Endodermal cell (in vitro differentiated cells): ENCODE results near the gene ARL4A. TPM values are rescaled to one million over a fixed set of nuclear protein-coding genes. Genes with fewer than 3 reads are reported as not detected.

Source experiments
- DNase-seq: peaks from one replicate; pipeline ENCODE4 v3.0.0-alpha.2; 2017
- H3K27ac ChIP-seq: 2 replicates; pipeline ENCODE4 v1.5.1; 2013; ENCODE audit warnings: mild to moderate bottlenecking, low read depth, low read length, moderate library complexity
- H3K27me3 ChIP-seq: 2 replicates; pipeline ENCODE4 v1.6.1; 2013; ENCODE audit warnings: mild to moderate bottlenecking, low read length, moderate library complexity; ENCODE audit not compliant: insufficient read depth, control insufficient read depth, poor library complexity, severe bottlenecking
- H3K36me3 ChIP-seq: 2 replicates; pipeline ENCODE4 v1.7.0; 2013; ENCODE audit warnings: mild to moderate bottlenecking, low read length, moderate library complexity; ENCODE audit not compliant: control insufficient read depth, insufficient read depth
- H3K4me1 ChIP-seq: one replicate; pipeline ENCODE4 v1.7.0; 2013; ENCODE audit warnings: low read length; ENCODE audit not compliant: control insufficient read depth, insufficient read depth
- H3K4me3 ChIP-seq: 2 replicates; pipeline ENCODE4 v1.5.1; 2013; ENCODE audit warnings: mild to moderate bottlenecking, low read length, moderate library complexity
- H3K9ac ChIP-seq: 2 replicates; pipeline ENCODE4 v1.6.1; 2013; ENCODE audit warnings: mild to moderate bottlenecking, low read length, moderate library complexity; ENCODE audit not compliant: poor library complexity, severe bottlenecking; ENCODE audit errors: extremely low read depth
- H3K9me3 ChIP-seq: 2 replicates; pipeline ENCODE4 v1.6.1; 2013; ENCODE audit warnings: mild to moderate bottlenecking, low read length, moderate library complexity; ENCODE audit not compliant: control insufficient read depth
- H3K27ac Mint-ChIP-seq: 2 replicates; pipeline ENCODE4 v1.8.0; 2020; ENCODE audit warnings: mixed read lengths
- H3K27me3 Mint-ChIP-seq: 2 replicates; pipeline ENCODE4 v1.8.0; 2021; ENCODE audit warnings: mild to moderate bottlenecking, mixed read lengths; ENCODE audit not compliant: insufficient read depth
- H3K36me3 Mint-ChIP-seq: 2 replicates; pipeline ENCODE4 v1.8.0; 2020; ENCODE audit warnings: low read depth, mixed read lengths
- H3K4me1 Mint-ChIP-seq: 2 replicates; pipeline ENCODE4 v1.8.0; 2020; ENCODE audit warnings: mixed read lengths
- H3K4me3 Mint-ChIP-seq: 2 replicates; pipeline ENCODE4 v1.8.0; 2020; ENCODE audit warnings: mild to moderate bottlenecking, moderate library complexity, mixed read lengths
- H3K9me3 Mint-ChIP-seq: 2 replicates; pipeline ENCODE4 v1.8.0; 2020; ENCODE audit warnings: mild to moderate bottlenecking, mixed read lengths
- WGBS, 2 experiments: methylation state at CpG; one replicate each; pipeline versions ENCODE4 v1.1.5 to v1.1.7; 2013; ENCODE audit warnings: missing lambda C conversion rate in 2 of 2, mixed read lengths in 1 of 2; ENCODE audit not compliant: insufficient coverage in 1 of 2, insufficient read length in 1 of 2; 5-methylcytosine and 5-hydroxymethylcytosine counted together
- total RNA-seq, 2 donors: library from RNA; stranded (reverse); fragmentation: NEBNext Ultra II Directional in 1 of 2; extraction: Animal tissue kit (Norgen Biotek cat#: 25700) in 1 of 2; gene quantifications; 2 replicates in 1 of 2; 3 replicates in 1 of 2; pipeline ENCODE4 v1.2.1, GENCODE V29; 2021
- TF ChIP-seq, protein P1 (sequence below): fragments of 200-600 bp; sonication (generic); conservative IDR thresholded peaks from 2 replicates; pipeline ENCODE4 v1.5.0; 2021; ENCODE audit warnings: antibody characterized with exemption, mild to moderate bottlenecking

ARL4A gene
- total RNA-seq, 2 donors from 2014 or later: 19.1 to 26.4 TPM

DNA sequence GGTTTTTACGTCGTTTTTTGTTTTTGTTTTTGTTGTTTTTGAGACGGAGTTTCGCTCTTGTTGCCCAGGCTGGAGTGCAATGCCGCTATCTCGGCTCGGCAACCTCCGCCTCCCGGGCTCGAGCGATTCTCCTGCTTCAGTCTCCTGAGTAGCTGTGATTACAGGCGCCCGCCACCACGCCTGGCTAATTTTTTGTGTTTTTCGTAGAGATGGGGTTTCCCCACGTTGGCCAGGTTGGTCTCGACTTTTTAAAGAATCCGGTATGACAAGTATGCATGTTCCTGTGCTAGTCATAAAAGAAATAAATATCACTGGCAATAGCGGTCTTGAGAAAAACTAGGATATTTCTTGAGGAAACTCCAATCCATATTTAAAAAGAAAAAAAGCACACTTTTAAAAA is 2.7 kb upstream of the ARL4A start:
- 89 to 93% methylated on average over 19 of the region's 19 CpGs for WGBS, 2 experiments
- H3K27ac Mint-ChIP-seq: no peak overlapping the region
- Histone ChIP-seq H3K9me3 (no peaks in the 10 kb centered on the region), H3K27ac (no peak overlapping the region), H3K4me3 (no peak overlapping the region), H3K4me1 (peaks cover 2% of the 10 kb centered on the region), H3K27me3 (no peaks in the 10 kb centered on the region), H3K36me3 (no peaks in the 10 kb centered on the region), H3K9ac (no peak overlapping the region)
- TF ChIP-seq, protein P1, sequence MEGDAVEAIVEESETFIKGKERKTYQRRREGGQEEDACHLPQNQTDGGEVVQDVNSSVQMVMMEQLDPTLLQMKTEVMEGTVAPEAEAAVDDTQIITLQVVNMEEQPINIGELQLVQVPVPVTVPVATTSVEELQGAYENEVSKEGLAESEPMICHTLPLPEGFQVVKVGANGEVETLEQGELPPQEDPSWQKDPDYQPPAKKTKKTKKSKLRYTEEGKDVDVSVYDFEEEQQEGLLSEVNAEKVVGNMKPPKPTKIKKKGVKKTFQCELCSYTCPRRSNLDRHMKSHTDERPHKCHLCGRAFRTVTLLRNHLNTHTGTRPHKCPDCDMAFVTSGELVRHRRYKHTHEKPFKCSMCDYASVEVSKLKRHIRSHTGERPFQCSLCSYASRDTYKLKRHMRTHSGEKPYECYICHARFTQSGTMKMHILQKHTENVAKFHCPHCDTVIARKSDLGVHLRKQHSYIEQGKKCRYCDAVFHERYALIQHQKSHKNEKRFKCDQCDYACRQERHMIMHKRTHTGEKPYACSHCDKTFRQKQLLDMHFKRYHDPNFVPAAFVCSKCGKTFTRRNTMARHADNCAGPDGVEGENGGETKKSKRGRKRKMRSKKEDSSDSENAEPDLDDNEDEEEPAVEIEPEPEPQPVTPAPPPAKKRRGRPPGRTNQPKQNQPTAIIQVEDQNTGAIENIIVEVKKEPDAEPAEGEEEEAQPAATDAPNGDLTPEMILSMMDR: no peak
- peaks cover 3% of the 10 kb centered on the region for H3K36me3 Mint-ChIP-seq
- no peaks in the 10 kb centered on the region for H3K9me3 Mint-ChIP-seq
- no peak overlapping the region for H3K4me3 Mint-ChIP-seq
- no peaks in the 10 kb centered on the region for H3K27me3 Mint-ChIP-seq
- DNase-seq: no peak
- peaks cover 32% of the 10 kb centered on the region for H3K4me1 Mint-ChIP-seq

DNA sequence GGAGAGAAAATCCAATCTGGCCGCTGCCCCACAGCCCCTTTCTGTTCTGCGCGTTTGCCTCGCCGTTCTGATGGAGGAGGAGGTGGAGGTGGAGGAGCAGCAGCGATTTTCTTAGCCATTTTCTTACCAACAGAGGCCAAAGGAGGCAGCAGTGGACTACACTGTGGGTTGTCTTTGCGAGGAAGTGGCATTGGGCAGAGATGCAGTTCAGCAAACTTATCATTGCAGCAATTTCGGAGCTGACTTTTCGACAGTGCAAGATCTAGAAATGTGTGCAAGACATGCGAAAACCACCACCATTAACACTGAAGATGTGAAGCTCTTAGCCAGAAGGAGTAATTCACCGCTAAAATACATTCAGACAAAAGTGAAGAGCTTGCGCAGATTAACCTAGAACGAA is 1.9 kb upstream of the ARL4A start:
- H3K4me1 Mint-ChIP-seq: peaks cover 37% of the 10 kb centered on the region
- peak; percentile 84 for DNase-seq
- peak overlapping the region; percentile 76 for H3K4me3 Mint-ChIP-seq
- H3K27ac ChIP-seq: no peak overlapping the region
- no peak overlapping the region for H3K9ac ChIP-seq
- no peaks in the 10 kb centered on the region for H3K27me3 ChIP-seq
- peaks cover 2% of the 10 kb centered on the region for H3K4me1 ChIP-seq
- TF ChIP-seq, protein P1: peak; percentile 78
- no peaks in the 10 kb centered on the region for H3K27me3 Mint-ChIP-seq
- no peak overlapping the region for H3K4me3 ChIP-seq
- H3K27ac Mint-ChIP-seq: peak overlapping the region; percentile 16
- H3K36me3 ChIP-seq: no peaks in the 10 kb centered on the region
- 79 to 95% methylated on average over 9 to 13 of the region's 13 CpGs for WGBS, 2 experiments
- H3K9me3 ChIP-seq: no peaks in the 10 kb centered on the region
- H3K36me3 Mint-ChIP-seq: peaks cover 3% of the 10 kb centered on the region
- H3K9me3 Mint-ChIP-seq: no peaks in the 10 kb centered on the region

DNA sequence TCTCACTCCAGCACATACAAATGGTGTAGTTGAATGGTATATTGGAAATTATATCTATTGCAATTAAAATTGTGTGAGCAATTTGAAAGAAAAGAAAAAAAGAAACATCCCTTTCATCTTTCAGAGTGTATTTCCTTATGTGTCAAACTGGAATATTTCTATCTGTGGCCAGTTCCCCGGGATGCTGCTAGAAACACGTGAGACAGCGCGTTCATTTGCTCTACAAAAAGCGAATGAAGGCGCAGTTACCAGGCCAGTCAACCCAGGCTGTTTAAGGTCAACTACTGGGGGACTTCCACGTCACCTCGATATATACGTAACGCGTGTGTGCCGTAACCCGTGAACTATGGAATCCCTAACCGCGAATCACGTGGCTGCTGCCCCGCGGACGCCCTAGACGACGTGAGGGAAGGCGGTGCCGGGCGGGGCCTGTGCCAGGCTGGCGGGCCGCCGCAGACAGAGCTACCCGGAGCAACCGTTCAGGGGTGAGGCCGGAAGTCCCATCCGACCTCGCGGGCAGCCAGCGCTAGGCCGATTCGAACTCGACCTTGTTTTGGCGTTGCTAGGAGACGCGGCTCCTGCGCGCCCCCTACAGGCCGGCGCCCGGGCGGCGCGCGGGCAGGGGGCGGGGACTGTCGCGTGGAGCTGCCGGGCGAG is 1.1 kb upstream of the ARL4A start:
- peak overlapping the region; percentile 93 for H3K27ac Mint-ChIP-seq
- Histone ChIP-seq H3K4me3 (peak overlapping the region; percentile 94), H3K9me3 (no peaks in the 10 kb centered on the region), H3K27ac (peak overlapping the region; percentile 75), H3K27me3 (no peaks in the 10 kb centered on the region), H3K4me1 (peaks cover 2% of the 10 kb centered on the region), H3K36me3 (no peaks in the 10 kb centered on the region), H3K9ac (peak overlapping the region; percentile 70)
- peak; percentile 98 for DNase-seq
- peaks cover 3% of the 10 kb centered on the region for H3K36me3 Mint-ChIP-seq
- H3K4me1 Mint-ChIP-seq: peaks cover 29% of the 10 kb centered on the region
- TF ChIP-seq, protein P1: peak; percentile 98
- no peaks in the 10 kb centered on the region for H3K27me3 Mint-ChIP-seq
- H3K4me3 Mint-ChIP-seq: peak overlapping the region; percentile 76
- H3K9me3 Mint-ChIP-seq: no peaks in the 10 kb centered on the region
- WGBS, 2 experiments: 24 to 63% methylated on average over 26 to 54 of the region's 54 CpGs
